ENCODE results near the gene GYS2.
A peak's percentile ranks its signal among the peaks of the same experiment; 100 is the strongest.

Gene GYS2

DNA sequence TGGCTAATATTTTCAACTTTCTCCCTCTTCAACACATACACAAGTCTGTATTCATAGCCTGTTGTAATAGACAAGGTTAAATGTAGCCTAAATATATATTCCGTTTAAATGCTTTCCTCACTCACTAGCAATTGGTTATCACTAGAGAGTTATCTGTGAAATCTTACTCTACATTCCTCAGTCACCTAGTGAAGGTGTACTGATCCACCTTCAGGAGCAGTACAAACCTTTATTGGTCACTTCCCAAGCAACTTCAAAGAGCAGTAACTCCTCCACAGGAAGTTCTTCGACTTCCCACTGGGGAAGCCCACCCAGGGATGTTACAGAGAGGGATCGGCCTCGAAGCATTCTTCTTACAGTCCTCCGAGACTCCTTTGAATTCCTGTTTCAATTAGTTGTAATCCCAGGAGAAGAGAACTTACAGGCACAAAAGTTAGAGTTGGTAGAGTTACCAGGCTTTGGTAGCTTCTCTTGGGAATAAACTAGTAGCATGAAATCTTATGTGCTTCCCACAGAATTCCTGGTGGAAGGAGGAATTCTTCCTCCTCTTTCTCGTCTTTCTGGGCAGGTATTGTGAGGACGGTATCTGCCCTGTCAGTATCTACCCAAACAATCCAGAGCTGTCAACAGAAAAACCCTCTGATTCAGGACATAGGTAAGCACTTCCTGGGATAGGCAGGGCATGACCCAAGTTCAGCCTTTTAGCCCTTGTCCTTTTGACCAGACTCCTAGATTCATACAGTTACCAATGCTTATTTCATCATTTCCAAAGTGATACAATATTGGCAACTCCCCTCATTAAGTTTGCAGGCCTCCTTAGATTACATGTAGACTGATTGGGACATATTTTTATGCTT, at the start of gene GYS2:
Gene GYS2 (minus strand): TSS at position 603 of the 857 bp plus-strand sequence. CDS start 255 bp downstream, at position 348.
- DNase-seq, result no peak

DNA sequence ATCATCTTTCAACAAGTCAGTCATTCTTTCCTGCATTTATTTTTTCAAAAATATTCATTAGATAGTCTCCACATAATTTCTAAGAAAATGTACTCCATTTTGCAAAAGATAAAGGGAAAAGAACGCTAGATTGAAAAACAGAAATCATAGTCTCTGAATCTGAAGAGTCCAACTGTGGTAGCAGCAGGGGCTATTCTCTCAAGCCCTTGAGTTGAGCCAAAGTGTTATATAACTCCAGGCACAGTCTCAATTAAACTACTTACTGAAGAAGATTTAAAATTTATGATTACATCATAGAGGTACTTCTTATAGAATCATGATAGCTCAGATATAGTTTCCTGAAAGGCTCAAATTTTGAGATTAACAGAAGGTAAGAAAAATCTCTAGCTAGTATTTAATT, 47.2 kb upstream of the GYS2 start:
- no peak for DNase-seq

DNA sequence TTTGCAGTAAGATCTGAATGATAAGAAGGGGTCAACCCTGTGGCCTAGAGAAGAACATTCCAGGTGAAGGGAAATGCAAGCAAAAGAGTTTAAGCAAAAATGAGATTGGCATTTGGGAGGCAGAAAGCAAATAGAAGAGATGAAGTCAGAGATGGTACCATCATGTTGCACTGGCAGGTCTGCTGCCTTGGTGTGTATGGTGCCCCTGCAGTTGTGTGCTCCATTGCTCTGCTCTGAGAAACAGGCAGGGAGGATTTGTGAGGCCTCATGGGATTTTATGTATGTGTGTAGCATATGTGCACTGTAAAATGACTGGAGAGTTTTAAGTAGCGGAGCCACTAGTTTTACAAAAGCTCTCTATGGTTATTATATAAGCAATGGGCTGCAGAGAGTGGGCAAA, 46.4 kb upstream of the GYS2 start:
- DNase-seq, result no peak

- DNase-seq, result no peak
Observed at GRCh38 chr12:21649034-21649433, 44.4 kb upstream of the GYS2 start.

DNA sequence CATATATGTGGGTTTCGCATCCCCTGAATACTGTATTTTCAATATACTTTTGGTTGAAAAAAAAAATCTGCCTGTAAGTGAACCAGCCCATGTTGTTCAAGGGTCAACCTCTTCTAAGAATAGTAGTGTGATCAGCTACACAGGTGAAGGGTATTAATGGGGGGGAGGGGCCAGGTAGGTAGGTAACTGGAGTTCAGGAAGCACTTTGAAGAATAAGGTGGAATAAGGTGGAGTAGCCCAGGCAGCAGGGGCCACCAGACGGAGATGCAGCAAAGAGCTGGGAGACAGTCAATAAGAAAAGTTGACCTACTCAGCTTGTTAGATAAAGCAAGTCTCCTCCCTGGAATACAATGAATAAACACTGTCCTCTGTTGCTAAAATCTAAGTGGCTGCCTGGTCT, 43.7 kb upstream of the GYS2 start:
- DNase-seq, result no peak

DNA sequence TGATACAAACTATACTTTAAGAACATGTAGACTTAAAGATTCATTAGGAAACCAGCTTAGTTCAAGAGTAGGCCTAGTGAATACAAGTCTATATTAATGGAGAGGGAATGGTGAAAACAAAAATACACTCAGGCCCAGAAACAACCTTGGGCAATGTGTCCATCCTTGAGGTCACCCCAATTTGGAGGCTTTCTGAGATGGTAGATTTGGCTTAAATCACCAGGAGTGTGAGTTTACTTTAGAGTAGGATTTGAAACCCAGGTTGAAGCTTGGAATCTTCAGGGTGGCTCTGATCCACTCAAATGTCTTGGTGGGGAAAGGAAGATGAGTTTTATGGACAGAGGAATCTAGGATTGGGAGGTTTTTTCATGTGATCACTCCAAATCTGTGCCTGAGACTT, 42.5 kb upstream of the GYS2 start:
- DNase-seq, result no peak

DNA sequence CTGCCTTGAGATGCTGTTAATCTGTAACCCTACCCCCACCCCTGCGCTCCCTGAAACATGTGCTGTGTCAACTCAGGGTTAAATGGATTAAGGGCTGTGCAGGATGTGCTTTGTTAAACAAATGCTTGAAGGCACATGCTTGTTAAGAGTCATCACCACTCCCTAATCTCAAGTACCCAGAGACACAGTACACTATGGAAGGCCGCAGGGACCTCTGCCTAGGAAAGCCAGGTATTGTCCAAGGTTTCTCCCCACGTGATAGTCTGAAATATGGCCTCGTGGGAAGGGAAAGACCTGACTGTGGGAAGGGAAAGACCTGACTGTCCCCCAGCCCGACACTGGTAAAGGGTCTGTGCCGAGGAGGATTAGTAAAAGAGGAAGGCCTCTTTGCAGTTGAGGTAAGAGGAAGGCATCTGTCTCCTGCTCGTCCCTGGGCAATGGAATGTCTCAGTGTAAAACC, 40.4 kb upstream of the GYS2 start:
- peak; percentile 20 for DNase-seq

DNA sequence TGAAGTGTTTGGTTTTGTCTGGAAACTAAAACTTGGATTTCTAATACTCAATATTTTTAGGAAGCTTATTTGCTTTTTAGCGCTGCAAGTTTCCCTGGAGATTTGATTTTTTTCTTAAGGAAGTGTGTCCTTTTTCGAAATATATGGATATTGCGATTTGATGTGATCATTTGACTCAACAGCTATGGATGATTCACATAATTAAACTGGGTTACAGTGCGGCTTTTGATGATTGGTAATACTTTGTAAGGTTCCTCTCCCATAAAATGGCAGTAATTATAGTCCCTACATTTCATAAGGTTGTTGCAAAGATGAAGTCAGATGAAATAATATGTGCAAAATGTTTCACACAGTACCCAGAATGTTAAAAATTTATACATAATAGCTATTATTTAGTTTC, 39.9 kb upstream of the GYS2 start:
- DNase-seq, result no peak

- DNase-seq, result no peak
Observed at GRCh38 chr12:21643758-21644157, 39.1 kb upstream of the GYS2 start.

DNA sequence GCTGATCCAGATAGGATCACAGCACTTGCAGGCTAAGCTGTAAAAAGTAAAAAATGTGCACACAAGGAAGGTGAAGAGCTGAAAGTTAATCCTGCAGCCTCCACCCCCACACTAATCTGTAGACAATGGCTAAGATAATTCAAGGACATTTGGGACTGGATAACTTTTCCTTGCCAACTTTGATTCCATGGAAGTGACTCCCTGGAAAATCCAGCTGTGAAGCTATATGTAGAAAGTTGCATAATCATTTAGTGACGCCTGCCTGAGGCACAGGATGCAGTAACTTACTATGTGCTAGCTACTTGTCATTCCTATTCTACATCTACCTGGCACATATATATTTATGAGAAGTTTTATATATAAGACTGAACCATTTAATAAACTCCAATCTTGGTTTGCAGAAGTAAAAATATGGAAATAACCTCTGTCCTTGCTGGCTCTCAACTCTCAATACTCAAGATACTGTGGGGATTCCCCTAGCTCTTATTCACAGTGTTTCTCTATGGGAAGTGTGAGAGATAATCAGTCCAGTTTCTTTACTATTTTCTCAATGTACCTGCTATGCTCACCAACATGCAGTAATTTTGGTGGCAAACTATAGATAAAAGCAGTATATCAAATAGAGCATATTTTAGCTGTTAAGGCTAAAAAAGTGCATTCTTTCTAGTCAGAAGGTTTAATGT, 38.2 kb upstream of the GYS2 start:
- DNase-seq, result no peak

DNA sequence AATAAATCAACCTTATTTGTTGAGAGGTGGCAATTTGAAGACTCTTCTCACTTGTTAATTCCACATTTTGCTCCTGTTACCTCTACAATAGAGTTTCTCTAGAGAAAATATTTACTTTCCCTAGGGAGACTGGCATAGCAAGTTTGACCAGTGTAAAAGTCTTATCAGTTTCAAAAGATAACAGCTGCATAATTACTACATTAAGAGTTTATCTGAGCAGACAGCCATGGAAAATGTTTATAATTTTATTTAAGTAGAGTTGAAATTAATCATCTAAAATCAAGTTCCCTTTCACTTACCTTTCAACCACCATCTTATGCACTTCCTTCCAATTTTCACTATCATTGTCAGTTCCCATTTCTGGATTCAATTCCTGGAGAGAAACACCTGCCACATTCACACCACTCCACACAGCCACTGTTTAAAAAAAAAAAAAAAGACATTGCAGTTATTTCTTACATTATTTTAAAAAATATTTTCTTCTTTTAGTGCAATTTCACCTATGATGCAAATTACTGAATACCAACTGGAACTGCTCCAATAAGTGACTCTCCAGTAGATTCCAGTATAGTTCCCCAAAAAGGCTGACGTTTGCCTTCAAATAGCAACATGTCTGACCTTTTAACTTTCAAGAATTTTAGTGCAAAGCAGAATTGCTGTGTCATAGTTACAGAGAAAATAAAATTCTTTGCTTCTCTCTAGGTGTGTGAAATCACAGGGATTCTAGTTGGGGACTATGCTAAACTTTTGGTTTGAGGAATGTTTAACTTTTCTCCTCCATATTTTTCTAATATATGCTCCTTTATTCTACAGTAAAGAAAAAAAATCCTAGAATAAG, 33.6 kb upstream of the GYS2 start:
- DNase-seq, result no peak

- DNase-seq, result no peak
Observed at GRCh38 chr12:21634245-21634644, 29.6 kb upstream of the GYS2 start.

DNA sequence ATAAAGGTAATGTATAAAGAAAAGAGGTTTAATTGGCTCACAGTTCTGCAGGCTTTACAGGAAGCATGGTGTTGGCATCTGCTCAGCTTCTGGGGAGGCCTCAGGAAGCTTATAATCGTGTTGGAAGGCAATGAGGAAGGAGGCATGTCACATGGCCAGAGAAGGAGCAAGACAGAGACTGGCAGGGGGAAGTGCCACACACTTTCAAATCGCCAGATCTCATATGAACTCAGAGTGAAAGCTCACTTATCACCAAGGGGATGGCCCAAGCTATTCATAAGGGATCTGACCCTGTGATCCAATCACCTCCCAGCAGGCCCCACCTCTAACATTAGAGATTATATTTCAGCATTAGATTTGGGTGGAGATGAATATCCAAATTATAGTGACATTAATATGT, 26.7 kb upstream of the GYS2 start:
- DNase-seq, result no peak

DNA sequence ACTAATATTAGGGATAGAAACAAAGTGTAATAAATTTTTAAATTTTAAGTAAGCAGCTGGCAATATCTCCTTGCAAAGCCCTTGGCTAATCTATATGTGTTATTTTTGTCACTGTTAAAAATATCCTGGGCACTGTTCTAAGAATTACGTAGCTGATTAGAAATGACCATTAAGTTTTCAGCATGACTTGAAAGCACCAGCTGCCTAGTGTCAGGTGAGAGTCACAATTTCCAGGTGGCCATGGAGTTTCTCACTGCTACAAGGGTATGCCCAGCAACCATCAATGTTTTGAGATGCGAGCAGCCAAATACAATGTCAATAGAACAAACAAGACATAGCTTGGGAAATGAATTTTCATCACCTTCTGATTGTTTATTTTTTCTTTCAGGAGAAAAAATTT, 23.3 kb upstream of the GYS2 start:
- no peak for DNase-seq

GRCh38 chr12:21618566-21618965, 13.9 kb upstream of the GYS2 start:
- no peak for DNase-seq

DNA sequence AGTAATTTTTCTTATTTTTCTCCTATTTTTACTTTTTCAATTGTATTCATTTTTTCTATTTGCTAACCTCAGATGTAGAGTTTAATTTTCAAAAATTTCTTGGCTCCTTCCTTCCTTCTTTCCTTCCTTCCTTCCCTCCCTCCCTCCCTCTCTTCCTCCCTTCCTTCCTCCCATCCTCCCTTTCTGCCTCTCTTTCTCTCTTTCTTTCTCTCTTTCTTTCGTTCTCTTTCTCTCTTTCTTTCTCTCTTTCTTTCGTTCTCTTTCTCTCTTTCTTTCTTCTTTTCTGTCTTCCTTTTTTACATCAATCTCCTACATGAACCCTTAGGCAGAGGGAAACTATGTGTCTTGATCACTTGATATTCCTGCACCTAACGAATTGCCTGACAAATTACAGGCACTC, 12.4 kb upstream of the GYS2 start:
- no peak for DNase-seq

- peak; percentile 73 for DNase-seq
Observed at GRCh38 chr12:21615431-21615830, 10.8 kb upstream of the GYS2 start.

- peak; percentile 38 for DNase-seq
Observed at GRCh38 chr12:21614506-21614905, 9.9 kb upstream of the GYS2 start.

GRCh38 chr12:21613931-21614330, 9.3 kb upstream of the GYS2 start:
- DNase-seq, result no peak

- no peak for DNase-seq
Observed at GRCh38 chr12:21608196-21608595, 3.5 kb upstream of the GYS2 start.

DNA sequence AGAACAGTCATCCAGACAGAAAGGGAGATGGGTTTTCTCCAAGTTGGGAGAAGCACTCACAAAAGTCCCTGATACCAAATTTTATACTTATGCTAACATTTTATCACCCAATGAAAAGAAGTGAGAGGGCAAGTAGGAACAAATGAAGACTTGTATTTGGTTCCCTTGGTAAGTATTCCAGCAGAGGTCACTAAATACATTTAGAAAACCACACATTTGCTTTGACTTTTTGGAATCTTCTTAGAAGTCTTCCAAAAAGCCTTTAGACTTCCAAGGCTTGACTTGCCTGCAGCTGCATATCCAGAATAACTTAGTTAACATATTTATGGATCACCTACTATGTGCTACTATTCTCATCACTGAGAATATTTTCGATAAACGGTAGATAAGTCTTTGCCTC, 3.1 kb upstream of the GYS2 start:
- DNase-seq, result peak; percentile 75

GRCh38 chr12:21606175-21606574, 1.5 kb upstream of the GYS2 start:
- DNase-seq, result no peak

DNA sequence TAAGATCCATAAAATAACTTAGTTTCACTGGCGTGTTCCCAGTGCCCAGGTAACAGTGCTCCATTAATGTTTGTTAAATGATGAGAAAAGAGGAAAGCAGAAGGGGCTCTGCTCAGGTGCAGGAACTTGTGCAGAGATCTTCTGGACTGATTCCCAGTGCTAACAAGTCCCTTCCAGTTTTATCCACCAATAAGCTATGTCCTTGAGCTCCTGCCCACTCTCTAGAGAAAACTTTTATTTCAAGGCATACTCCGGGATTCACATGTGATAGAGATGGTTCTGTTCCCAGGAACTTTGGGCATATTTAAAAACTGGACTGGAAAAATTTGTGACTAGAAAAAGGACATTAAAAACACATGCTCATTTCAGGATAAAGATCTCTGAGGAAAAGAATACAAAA, 1.9 kb downstream of the GYS2 start:
- no peak for DNase-seq

- no peak for DNase-seq
Observed at GRCh38 chr12:21600196-21600595, 4.5 kb downstream of the GYS2 start.
